B cell (primary cell): Measurements from ENCODE around the gene PIK3IP1. TPM values are rescaled to one million over a fixed set of nuclear protein-coding genes. Genes with fewer than 3 reads are reported as not detected.

Experiments used
- ATAC-seq: fragments of 200-7000 bp; cut with Tn5 transposase; one replicate; pipeline ENCODE4 v1.10.0; 2021; ENCODE audit warnings: low read depth, mild to moderate bottlenecking, moderate number of reproducible peaks, moderate library complexity
- CTCF ChIA-PET: fragments of 350-600 bp; sonication (Branson Sonifier 250); formaldehyde crosslinking; loops from one replicate; lab custom pipeline; 2021; ENCODE audit warnings: antibody characterized with exemption, inconsistent platforms; lab: Charles Lee
- POLR2A ChIA-PET: fragments of 350-600 bp; sonication (Branson Sonifier 250); formaldehyde crosslinking; loops from one replicate; lab custom pipeline; 2021; ENCODE audit warnings: antibody characterized with exemption; lab: Charles Lee
- DNase-seq: peaks from one replicate; pipeline ENCODE4 v3.0.0; 2013
- H2AFZ ChIP-seq: 2 replicates; pipeline ENCODE4 v1.6.1; 2012; ENCODE audit warnings: mild to moderate bottlenecking, low read depth, low read length; ENCODE audit not compliant: insufficient read depth, poor library complexity, severe bottlenecking
- H3K27ac ChIP-seq, 2 donors: 1 replicate in 1 of 2; 2 replicates in 1 of 2; pipeline ENCODE4 v1.5.1; 2012 to 2013; ENCODE audit warnings: low read length in 2 of 2, mild to moderate bottlenecking in 2 of 2, moderate library complexity in 1 of 2
- H3K27me3 ChIP-seq, 4 experiments: fragments of 200-600 bp in 1 of 4; sonication (generic) in 1 of 4; replicated peaks in 1 of 4; 1 replicate in 2 of 4; 2 replicates in 2 of 4; pipeline versions ENCODE4 v1.6.1 to v1.7.0; 2013 to 2016; ENCODE audit warnings: low read length in 3 of 4, mild to moderate bottlenecking in 2 of 4, mixed read lengths in 1 of 4, moderate library complexity in 1 of 4; ENCODE audit not compliant: insufficient read depth in 4 of 4, control insufficient read depth in 3 of 4; ENCODE audit errors: control extremely low read depth in 1 of 4
- H3K36me3 ChIP-seq, 2 experiments: replicated peaks in 1 of 2; 1 replicate in 1 of 2; 2 replicates in 1 of 2; pipeline versions ENCODE4 v1.6.1 to v1.7.1; 2013; ENCODE audit warnings: low read length in 1 of 2; ENCODE audit not compliant: insufficient read depth in 2 of 2, control insufficient read depth in 1 of 2; ENCODE audit errors: control extremely low read depth in 1 of 2, extremely low read depth in 1 of 2
- H3K4me1 ChIP-seq, 2 donors: fragments of 200-600 bp in 1 of 2; sonication (generic) in 1 of 2; 1 replicate in 1 of 2; 2 replicates in 1 of 2; pipeline versions ENCODE4 v1.5.1 to v1.6.1; 2013 to 2017; ENCODE audit warnings: low read length in 2 of 2; ENCODE audit not compliant: control insufficient read depth in 2 of 2, insufficient read depth in 2 of 2
- H3K4me2 ChIP-seq: replicated peaks from 2 replicates; pipeline ENCODE3; 2012; ENCODE audit warnings: mild to moderate bottlenecking, low read depth, low read length; ENCODE audit not compliant: poor library complexity, severe bottlenecking
- H3K4me3 ChIP-seq, 5 experiments: fragments of 200-600 bp in 1 of 5; sonication (generic) in 1 of 5; 1 replicate in 3 of 5; 2 replicates in 2 of 5; pipeline versions ENCODE4 v1.5.1 to v1.7.0; 2011 to 2016; ENCODE audit warnings: low read length in 4 of 5, mild to moderate bottlenecking in 4 of 5, low read depth in 2 of 5, control low read depth in 1 of 5, moderate library complexity in 1 of 5; ENCODE audit not compliant: insufficient read depth in 1 of 5; ENCODE audit errors: control extremely low read depth in 1 of 5, extremely low read depth in 1 of 5
- H3K79me2 ChIP-seq: fragments of 200-600 bp; sonication (generic); one replicate; pipeline ENCODE4 v1.6.0; 2016; ENCODE audit warnings: low read length; ENCODE audit not compliant: control insufficient read depth, insufficient read depth
- H3K9ac ChIP-seq: fragments of 200-600 bp; sonication (generic); 2 replicates; pipeline ENCODE4 v1.6.1; 2017; ENCODE audit warnings: mild to moderate bottlenecking, low read length, moderate library complexity
- H3K9me3 ChIP-seq, 3 donors: one replicate each; pipeline versions ENCODE4 v1.6.1 to v1.7.1; 2013; ENCODE audit warnings: low read length in 2 of 3; ENCODE audit not compliant: control insufficient read depth in 2 of 3, insufficient read depth in 1 of 3; ENCODE audit errors: control extremely low read depth in 1 of 3
- H4K20me1 ChIP-seq: 2 replicates; pipeline ENCODE4 v1.6.0; 2012; ENCODE audit warnings: mild to moderate bottlenecking, low read length; ENCODE audit not compliant: insufficient read depth, control insufficient read depth, poor library complexity, severe bottlenecking
- H3K27ac Mint-ChIP-seq: one replicate; pipeline ENCODE4 v1.8.0; 2021; ENCODE audit warnings: mixed read lengths
- H3K27me3 Mint-ChIP-seq: one replicate; pipeline ENCODE4 v1.8.0; 2021; ENCODE audit warnings: mixed read lengths
- H3K4me1 Mint-ChIP-seq: one replicate; pipeline ENCODE4 v1.8.0; 2021; ENCODE audit warnings: mixed read lengths
- H3K4me3 Mint-ChIP-seq: one replicate; pipeline ENCODE4 v1.8.0; 2021; ENCODE audit warnings: mixed read lengths
- H3K9me3 Mint-ChIP-seq: one replicate; pipeline ENCODE4 v1.8.0; 2022; ENCODE audit warnings: mixed read lengths; ENCODE audit not compliant: insufficient read depth
- CTCF ChIP-seq: fragments of 200-600 bp; IDR thresholded peaks from one replicate; pipeline ENCODE4 v1.8.0; 2022; ENCODE audit warnings: antibody characterized with exemption, mild to moderate bottlenecking
- EZH2 ChIP-seq: IDR thresholded peaks from 2 replicates; pipeline ENCODE4 v1.6.1; 2012; ENCODE audit warnings: borderline replicate concordance, low read depth, mild to moderate bottlenecking, moderate library complexity, low read length; ENCODE audit not compliant: insufficient read depth, poor library complexity, severe bottlenecking
- WGBS: methylation state at CpG from one replicate; pipeline ENCODE4 v1.1.5; 2013; ENCODE audit warnings: missing lambda C conversion rate; ENCODE audit not compliant: insufficient coverage; 5-methylcytosine and 5-hydroxymethylcytosine counted together
- intact Hi-C: fragments of 100-400 bp; cut with micrococcal nuclease; formaldehyde crosslinking; loops from one replicate; pipeline ENCODE4 v1.10.0; 2022
- polyA plus RNA-seq: library from polyadenylated mRNA; depleted of rRNA; stranded (reverse); fragments of >200 nt; gene quantifications from 2 replicates; pipeline ENCODE4 v1.2.3, GENCODE V29; 2012
- total RNA-seq, 2 donors: library from RNA; stranded (reverse); fragments of 120-200 nt in 1 of 2; gene quantifications; 1 replicate in 1 of 2; 2 replicates in 1 of 2; pipeline versions ENCODE4 v1.2.3 to v1.2.4, GENCODE V29; 2013 to 2022

The PIK3IP1 gene
- total and polyA plus RNA-seq, 2 donors (not counting 1 experiment from before 2014, with no cell fraction given) = 89.8 to 92.9 TPM

GRCh38 chr22:31288496-31289240, 3.6 kb downstream of the PIK3IP1 start:
- Histone ChIP-seq H3K36me3 (peaks cover 8 to 50% of the 10 kb centered on the region in 2 experiments), H3K79me2 (peaks cover 75% of the 10 kb centered on the region), H3K4me2 (peak overlapping the region; percentile 97), H4K20me1 (peaks cover 5% of the 10 kb centered on the region), H2AFZ (no peak overlapping the region), H3K4me3 (peak overlapping the region in 3 of 5 experiments; percentile 0 to 85 (median 72)), H3K4me1 (peaks cover 66 to 81% of the 10 kb centered on the region in 2 donors), H3K9ac (peak overlapping the region; percentile 99), H3K27me3 (no peaks in the 10 kb centered on the region), H3K27ac (peak overlapping the region; percentile 99 to 100), H3K9me3 (no peaks in the 10 kb centered on the region)
- intact Hi-C loops = no loop called here
- ATAC-seq (no peak), DNase-seq (peak; percentile 40)
- Mint-ChIP-seq H3K27ac (peak overlapping the region; percentile 100), H3K9me3 (no peaks in the 10 kb centered on the region), H3K4me1 (peaks cover 65% of the 10 kb centered on the region), H3K4me3 (peak overlapping the region; percentile 97), H3K27me3 (no peaks in the 10 kb centered on the region)
- WGBS = 39% methylated on average over 4 of the region's 5 CpGs
- CTCF ChIA-PET = interaction anchor here (1.5 to 18.7 kb wide), 3 partner anchors 9 to 24 kb away, joined by 3 to 208 read pairs (median 67); no protein-coding TSS in a partner anchor
- no peak for TF ChIP-seq CTCF
- TF ChIP-seq EZH2 = no peak
- POLR2A ChIA-PET = interaction anchor here (0.9 to 2.6 kb wide), 2 partner anchors 56 to 110 kb away, joined by 3 to 13 read pairs; no protein-coding TSS in a partner anchor
